HL-60 (cell line): ENCODE data around the gene ZSWIM4.
A peak's percentile ranks its signal among the peaks of the same experiment; 100 is the strongest.

Source experiments
- CTCF ChIP-seq: IDR thresholded peaks from one replicate; pipeline ENCODE4 v1.5.1; 2011; ENCODE audit warnings: low read length, control low read depth, inconsistent platforms; ENCODE audit not compliant: insufficient read depth
- POLR2AphosphoS5 ChIP-seq: IDR thresholded peaks from 2 replicates; pipeline ENCODE4 v1.6.1; 2012; ENCODE audit warnings: low read depth

- TF ChIP-seq CTCF (no peak), POLR2AphosphoS5 (peak; percentile 66)
These were observed 4.9 kb upstream of the ZSWIM4 start for GRCh38 chr19:13790354-13790753.
